GM18502 (cell line): ENCODE data around the gene LRP11.
"Not testable (repeated sequence)": the region's sequence is repeated elsewhere in the genome, so short reads cannot be mapped to it uniquely, and the experiment has no call there.

Experiments
- ATAC-seq: cut with Tn5 transposase; IDR thresholded peaks from one replicate; pipeline ENCODE4 v1.9.1; 2021; ENCODE audit warnings: mild to moderate bottlenecking; ENCODE audit not compliant: unreplicated experiment, poor library complexity

LRP11 gene

GRCh38 chr6:149863698-149864577 lies at the start of gene LRP11:
TSS of gene LRP11 (minus strand) at chr6:149864359. CDS start at chr6:149864020, 339 bp downstream.
- peak; percentile 85 for ATAC-seq

DNA sequence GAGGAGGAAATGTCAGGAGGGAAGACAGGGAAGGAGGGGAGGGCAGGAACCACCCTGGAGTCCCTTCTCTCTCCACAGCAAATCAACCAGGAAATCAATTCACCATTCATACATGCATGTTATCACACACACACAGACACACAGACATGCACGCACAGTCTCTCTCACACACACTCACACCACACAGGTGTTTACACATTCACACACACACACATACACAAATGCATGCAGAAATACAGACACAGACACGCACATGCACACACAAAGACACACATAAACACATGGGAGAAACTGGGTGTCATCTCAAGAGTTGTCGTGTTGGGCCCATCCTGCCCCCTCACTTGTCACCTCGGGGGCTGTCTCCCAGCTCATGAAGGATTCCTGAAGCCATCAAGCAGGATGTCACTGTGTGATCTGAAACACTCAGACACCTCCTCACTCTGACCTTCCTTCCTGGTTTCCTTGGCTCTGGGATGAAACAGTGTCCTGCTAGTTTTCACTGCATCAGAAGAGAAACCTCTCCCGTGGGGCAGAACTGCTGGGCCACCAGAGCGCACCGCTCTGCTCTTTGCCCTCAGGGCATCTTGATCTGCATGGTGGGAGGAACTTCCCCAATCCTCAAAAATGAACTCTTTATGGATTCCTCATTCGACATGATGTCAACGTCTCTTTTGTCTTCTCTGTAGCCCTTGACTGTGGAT lies 49.5 kb upstream of the LRP11 start:
- no peak for ATAC-seq

DNA sequence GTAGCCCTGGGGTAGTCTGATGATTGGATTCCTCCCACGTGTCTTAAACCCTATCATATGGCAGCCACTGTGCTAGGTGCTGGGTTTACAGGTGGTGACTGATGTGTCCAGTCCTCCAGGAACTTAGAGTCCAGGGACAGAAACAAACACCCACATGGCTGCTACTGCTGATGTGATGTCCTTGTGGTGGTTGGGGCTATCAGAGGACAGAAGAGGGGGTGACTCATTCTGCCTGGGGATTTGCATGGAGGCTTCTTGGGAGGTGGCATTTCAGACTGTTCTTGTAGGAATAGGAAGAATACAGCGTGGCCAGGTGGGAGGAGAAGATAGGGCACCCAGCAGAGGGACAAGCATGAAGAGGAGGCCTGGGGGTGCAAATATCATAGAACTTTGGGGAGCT lies 48.9 kb upstream of the LRP11 start:
- no peak for ATAC-seq

GRCh38 chr6:149912680-149913079 lies 48.5 kb upstream of the LRP11 start:
- ATAC-seq = not testable (repeated sequence)

DNA sequence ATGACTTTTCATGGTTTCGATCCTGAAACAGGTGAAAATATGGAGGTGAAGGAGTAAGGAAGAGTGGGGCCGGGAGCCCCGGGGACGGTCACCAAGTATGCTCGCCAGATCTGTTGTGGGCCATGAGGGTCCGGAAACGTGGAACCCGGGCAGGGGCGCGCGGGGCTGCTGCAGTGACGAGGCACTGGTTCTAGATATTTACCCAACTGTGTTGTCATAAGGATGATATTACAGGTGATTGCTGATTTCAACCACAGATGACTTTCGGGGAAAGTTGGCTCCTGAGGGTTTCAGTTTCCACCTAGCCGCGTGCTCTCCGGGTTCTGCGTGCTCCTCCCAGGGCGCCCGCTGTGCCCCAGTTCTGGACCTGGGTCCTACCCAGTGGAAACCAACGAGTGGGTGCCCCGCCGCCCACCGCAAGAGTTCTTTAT lies 46.6 kb upstream of the LRP11 start:
- ATAC-seq = no peak

- ATAC-seq = no peak
Measured at GRCh38 chr6:149909701-149910470, 45.7 kb upstream of the LRP11 start.

DNA sequence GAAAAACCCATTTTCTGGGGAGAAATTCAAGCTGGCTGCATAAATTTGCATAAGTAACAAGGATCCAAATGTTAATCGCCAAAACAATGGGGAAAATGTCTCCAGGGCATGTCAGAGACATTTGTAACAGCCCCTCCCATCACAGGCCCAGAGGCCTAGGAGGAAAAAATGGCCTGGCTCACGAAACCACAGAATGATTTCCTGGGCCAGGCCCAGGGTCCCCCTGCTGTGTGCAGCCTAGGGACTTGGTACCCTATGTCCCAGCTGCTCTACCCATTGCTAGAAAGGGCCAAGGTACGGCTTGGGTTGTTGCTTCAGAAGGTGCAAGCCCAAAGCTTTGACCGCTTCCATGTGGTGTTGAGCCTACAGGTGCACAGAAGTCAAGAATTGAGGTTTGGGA lies 44.3 kb upstream of the LRP11 start:
- not testable (repeated sequence) for ATAC-seq

- ATAC-seq = no peak
Measured at GRCh38 chr6:149907317-149907716, 43.2 kb upstream of the LRP11 start.

DNA sequence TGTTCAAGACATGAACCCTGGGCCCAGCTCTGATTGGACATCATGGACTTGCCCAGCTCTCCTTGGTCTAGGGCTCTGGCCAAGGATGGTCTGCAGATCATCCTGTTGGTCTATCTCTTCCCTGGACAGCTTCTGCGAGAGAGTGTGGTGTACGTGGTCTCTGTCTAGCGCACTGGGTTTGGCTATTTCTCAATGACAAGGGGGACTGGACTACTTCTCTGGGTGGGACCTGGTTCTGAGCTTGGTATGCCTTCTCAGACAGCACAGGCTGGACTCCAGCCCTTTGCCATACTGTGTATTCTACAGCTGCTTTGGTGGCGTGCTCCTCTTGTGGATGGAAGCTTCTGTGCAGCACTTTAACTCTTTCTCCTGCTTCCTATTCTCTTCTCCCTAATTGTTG lies 42.2 kb upstream of the LRP11 start:
- no peak for ATAC-seq

DNA sequence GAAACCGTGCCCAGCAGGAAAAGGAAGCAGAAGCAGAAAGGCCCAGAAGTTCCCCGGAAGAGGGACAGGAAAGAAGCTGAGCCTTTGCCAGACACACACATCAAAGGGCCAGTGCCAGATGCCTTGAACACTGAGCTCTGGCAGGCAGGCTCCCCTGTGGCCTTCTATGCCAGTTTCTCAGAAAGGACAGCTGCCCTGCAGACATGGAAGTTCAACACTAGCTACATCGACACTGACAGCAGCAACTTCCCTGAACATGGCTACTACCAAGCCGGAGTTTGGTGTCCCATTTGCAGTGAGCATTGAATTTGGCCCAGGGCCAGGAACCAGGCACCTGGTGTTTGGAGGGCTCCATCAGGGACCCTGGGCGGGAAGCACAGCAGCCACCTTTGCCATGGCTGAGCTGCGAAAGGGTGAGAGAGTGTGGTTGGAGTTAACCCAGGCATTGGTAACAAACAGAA lies 41.8 kb upstream of the LRP11 start:
- ATAC-seq = no peak

DNA sequence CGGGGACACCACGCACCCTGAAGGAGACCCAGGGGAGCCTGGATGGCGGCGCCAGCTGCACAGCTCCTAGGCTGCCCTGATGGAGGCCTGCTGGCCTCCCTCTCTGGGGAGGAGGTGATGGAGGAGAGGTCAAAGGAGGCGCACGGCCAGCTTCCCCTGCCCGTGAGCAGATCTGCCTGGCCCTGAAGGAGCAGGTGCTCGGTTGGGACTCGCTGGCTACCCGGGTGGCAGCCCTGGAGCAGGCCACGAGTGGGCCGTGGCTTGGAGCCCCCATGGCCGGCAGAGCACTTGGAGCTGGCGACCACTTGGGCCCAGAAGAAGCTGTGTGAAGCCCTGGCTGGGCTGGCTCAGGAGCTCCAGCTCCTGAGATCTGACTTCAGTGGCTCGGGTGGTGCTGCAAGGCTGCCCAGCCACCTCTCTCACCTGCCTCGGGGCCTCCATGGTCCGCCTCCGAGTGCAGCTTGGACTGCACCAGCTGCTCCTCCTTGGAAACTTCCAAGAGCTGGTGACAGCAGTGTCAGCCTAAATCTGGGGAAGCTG lies 41.3 kb upstream of the LRP11 start:
- ATAC-seq = no peak

DNA sequence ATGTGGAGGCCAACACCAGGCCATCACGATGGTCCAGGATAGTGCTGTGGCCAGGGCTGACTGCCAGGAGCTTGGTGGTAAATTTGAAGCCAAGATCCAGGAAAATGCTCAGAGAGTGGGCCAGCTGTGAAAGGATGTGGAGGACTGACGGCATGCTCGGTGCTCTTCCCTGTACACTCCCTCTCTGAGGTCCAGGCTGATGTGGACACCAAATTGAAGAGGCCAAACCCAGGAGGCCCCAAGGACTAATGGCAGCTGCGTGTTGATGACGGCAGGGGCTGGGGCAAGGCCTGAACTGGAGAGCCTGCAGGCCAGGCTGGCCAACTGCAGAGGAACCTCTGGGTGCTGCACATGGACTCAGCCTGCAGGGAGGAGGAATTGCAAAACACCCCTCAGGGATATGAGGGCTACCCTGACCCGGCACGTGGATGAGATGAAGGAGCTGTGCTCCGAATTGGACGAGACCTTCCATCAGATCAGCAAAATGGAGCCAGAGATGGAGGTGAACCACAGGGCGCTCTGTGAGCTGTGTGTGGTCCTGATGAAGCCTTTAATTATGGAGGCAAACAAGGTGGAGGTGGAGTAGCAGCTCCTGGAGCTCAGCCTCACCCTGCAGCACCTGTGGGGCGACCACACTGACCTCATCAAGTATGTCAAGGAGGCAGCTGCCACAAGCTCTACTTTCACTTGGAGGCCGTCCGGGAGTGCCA lies 40.7 kb upstream of the LRP11 start:
- ATAC-seq = no peak

GRCh38 chr6:149903938-149904611 lies 39.9 kb upstream of the LRP11 start:
- ATAC-seq = no peak

- no peak for ATAC-seq
Measured at GRCh38 chr6:149901444-149902140, 37.4 kb upstream of the LRP11 start.

GRCh38 chr6:149900620-149901443 lies 36.7 kb upstream of the LRP11 start:
- no peak for ATAC-seq

GRCh38 chr6:149899926-149900619 lies 35.9 kb upstream of the LRP11 start:
- no peak for ATAC-seq

- ATAC-seq = no peak
Measured at GRCh38 chr6:149899486-149899885, 35.3 kb upstream of the LRP11 start.
